DND-41 (cell line): ENCODE results near the gene SLC10A4.
"Not testable (repeated sequence)": the region's sequence is repeated elsewhere in the genome, so short reads cannot be mapped to it uniquely, and the experiment has no call there.

Experiments used
- EZH2 ChIP-seq: IDR thresholded peaks from 3 replicates; pipeline ENCODE4 v1.6.1; 2012; ENCODE audit warnings: borderline replicate concordance, low read depth, mild to moderate bottlenecking, moderate library complexity, low read length, inconsistent platforms; ENCODE audit not compliant: severe bottlenecking
- TF ChIP-seq, protein P1 (sequence below): IDR thresholded peaks from 2 replicates; pipeline ENCODE4 v1.5.1; 2012; ENCODE audit warnings: borderline replicate concordance, low read length, moderate library complexity, mild to moderate bottlenecking; ENCODE audit not compliant: poor library complexity, severe bottlenecking; ENCODE audit errors: extremely low read depth

DNA sequence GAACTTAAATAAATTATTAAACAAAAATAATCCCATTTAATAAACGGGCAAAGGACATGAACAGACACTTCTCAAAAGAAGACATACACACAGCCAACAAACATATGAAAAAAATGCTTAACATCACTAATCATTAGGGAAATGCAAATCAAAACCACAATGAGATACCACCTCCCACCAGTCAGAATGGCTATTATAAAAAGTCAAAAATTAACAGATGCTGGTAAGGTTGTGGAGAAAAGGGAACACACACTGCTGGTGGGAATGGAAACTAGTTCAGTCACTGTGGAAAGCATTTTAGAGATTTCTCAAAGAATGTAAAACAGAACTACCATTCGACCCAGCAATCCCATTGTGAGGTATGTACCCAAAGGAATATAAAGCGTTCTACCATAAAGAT is 31.5 kb upstream of the SLC10A4 start:
- TF ChIP-seq, protein P1, sequence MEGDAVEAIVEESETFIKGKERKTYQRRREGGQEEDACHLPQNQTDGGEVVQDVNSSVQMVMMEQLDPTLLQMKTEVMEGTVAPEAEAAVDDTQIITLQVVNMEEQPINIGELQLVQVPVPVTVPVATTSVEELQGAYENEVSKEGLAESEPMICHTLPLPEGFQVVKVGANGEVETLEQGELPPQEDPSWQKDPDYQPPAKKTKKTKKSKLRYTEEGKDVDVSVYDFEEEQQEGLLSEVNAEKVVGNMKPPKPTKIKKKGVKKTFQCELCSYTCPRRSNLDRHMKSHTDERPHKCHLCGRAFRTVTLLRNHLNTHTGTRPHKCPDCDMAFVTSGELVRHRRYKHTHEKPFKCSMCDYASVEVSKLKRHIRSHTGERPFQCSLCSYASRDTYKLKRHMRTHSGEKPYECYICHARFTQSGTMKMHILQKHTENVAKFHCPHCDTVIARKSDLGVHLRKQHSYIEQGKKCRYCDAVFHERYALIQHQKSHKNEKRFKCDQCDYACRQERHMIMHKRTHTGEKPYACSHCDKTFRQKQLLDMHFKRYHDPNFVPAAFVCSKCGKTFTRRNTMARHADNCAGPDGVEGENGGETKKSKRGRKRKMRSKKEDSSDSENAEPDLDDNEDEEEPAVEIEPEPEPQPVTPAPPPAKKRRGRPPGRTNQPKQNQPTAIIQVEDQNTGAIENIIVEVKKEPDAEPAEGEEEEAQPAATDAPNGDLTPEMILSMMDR, result not testable (repeated sequence)
- TF ChIP-seq EZH2, result not testable (repeated sequence)
